PC-9 (cell line): Measurements from ENCODE around the gene WNK2. TPM values are rescaled to one million over a fixed set of nuclear protein-coding genes. Genes with fewer than 3 reads are reported as not detected.
A peak's percentile ranks its signal among the peaks of the same experiment; 100 is the strongest.

Experiments
- BruUV-seq: library from RNA; stranded (reverse); fragments of 400-500 nt; replicated peaks from 2 replicates; lab custom pipeline; 2021; lab: Mats Ljungman, UMichigan
- CTCF ChIA-PET: fragments of 300-600 bp; sonication (Branson Sonifier 250); formaldehyde crosslinking; loops from one replicate; lab custom pipeline; 2022; ENCODE audit warnings: antibody characterized with exemption; lab: Charles Lee
- POLR2A ChIA-PET: fragments of 300-600 bp; sonication (Branson Sonifier 250); formaldehyde crosslinking; loops from one replicate; lab custom pipeline; 2022; ENCODE audit warnings: antibody characterized with exemption; ENCODE audit not compliant: unreplicated experiment; lab: Charles Lee
- DNase-seq, 2 experiments: peaks; one replicate each; pipeline versions ENCODE4 v3.0.0 to v3.0.0-alpha.2; 2015 to 2022; ENCODE audit warnings: mixed read lengths in 1 of 2
- H2AFZ ChIP-seq: fragments of 200-600 bp; sonication (generic); 2 replicates; pipeline ENCODE4 v1.8.1; 2017; ENCODE audit warnings: antibody characterized with exemption
- H3F3A ChIP-seq: fragments of 200-600 bp; sonication (generic); 2 replicates; pipeline ENCODE4 v1.8.1; 2017; ENCODE audit warnings: antibody characterized with exemption, mild to moderate bottlenecking, low read depth; ENCODE audit not compliant: insufficient read depth
- H3K27ac ChIP-seq: fragments of 200-600 bp; sonication (generic); 2 replicates; pipeline ENCODE4 v1.6.1; 2016; ENCODE audit warnings: mixed run types
- H3K27me3 ChIP-seq: fragments of 200-600 bp; sonication (generic); 2 replicates; pipeline ENCODE4 v1.6.1; 2016; ENCODE audit warnings: low read depth, mixed run types; ENCODE audit not compliant: insufficient read depth
- H3K36me3 ChIP-seq: fragments of 200-600 bp; sonication (generic); 2 replicates; pipeline ENCODE4 v1.6.1; 2016; ENCODE audit warnings: low read depth, mixed run types
- H3K4me1 ChIP-seq: fragments of 200-600 bp; sonication (generic); replicated peaks from 2 replicates; pipeline ENCODE4 v1.6.1; 2016; ENCODE audit warnings: mixed run types; ENCODE audit not compliant: insufficient read depth
- H3K4me2 ChIP-seq: fragments of 200-600 bp; sonication (generic); 2 replicates; pipeline ENCODE4 v1.6.1; 2017; ENCODE audit warnings: mixed run types
- H3K4me3 ChIP-seq: fragments of 200-600 bp; sonication (generic); 2 replicates; pipeline ENCODE4 v1.6.1; 2016; ENCODE audit warnings: mixed run types
- H3K79me2 ChIP-seq: fragments of 200-600 bp; sonication (generic); 2 replicates; pipeline ENCODE4 v1.6.1; 2017; ENCODE audit warnings: low read depth, mixed run types
- H3K9me2 ChIP-seq: fragments of 200-600 bp; sonication (generic); 2 replicates; pipeline ENCODE4 v1.8.1; 2017; ENCODE audit warnings: mild to moderate bottlenecking; ENCODE audit not compliant: insufficient read depth
- H3K9me3 ChIP-seq: fragments of 200-600 bp; sonication (generic); 2 replicates; pipeline ENCODE4 v1.8.1; 2016; ENCODE audit warnings: low read depth; ENCODE audit not compliant: insufficient read depth
- H4K20me1 ChIP-seq: fragments of 200-600 bp; sonication (generic); 2 replicates; pipeline ENCODE4 v1.8.1; 2017; ENCODE audit not compliant: insufficient read depth
- EZH2 ChIP-seq: fragments of 200-600 bp; sonication (generic); IDR thresholded peaks from 2 replicates; pipeline ENCODE4 v1.8.0; 2017; ENCODE audit warnings: antibody characterized with exemption, low read depth
- intact Hi-C: fragments of 100-400 bp; cut with micrococcal nuclease; formaldehyde crosslinking; loops from one replicate; pipeline ENCODE4 v1.10.0; 2022; ENCODE audit not compliant: unreplicated experiment
- total RNA-seq: library from RNA; stranded (reverse); gene quantifications from 2 replicates; pipeline ENCODE4 v1.2.3, GENCODE V29; 2021
- TF ChIP-seq, protein P1 (sequence below): fragments of 200-600 bp; sonication (generic); conservative IDR thresholded peaks from 2 replicates; pipeline ENCODE4 v1.6.1; 2017; ENCODE audit warnings: mixed run types, antibody characterized with exemption, mild to moderate bottlenecking, moderate library complexity

The WNK2 gene
- total RNA-seq, 1 experiment from 2014 or later = 44.6 TPM

DNA sequence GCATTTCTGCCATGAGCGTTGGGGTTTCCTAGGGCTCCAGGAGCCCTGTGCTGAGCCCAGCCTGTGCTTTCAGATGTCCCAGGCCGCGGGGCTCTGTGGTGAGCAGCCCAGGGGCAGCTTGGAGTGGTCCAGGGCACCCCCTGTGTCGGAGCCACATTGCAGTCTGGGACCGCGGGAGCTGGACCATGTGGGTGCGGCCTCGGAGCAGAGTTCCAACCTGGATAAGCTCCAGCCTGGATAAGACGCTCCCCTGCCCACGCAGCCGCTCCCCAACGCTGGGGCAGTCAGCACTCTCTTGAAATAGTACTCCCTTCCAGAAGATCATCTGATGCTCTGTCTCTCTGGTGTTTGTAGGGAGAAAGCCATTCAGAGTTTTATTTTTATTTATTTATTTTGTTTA, 111.1 kb downstream of the WNK2 start:
- Histone ChIP-seq H3K4me2 (no peak overlapping the region), H3K27me3 (no peaks in the 10 kb centered on the region), H3K79me2 (no peaks in the 10 kb centered on the region), H3K9me3 (no peaks in the 10 kb centered on the region), H3K4me1 (peaks cover 15% of the 10 kb centered on the region), H2AFZ (no peak overlapping the region), H3K27ac (no peak overlapping the region), H3K9me2 (no peaks in the 10 kb centered on the region), H3F3A (peaks cover 2% of the 10 kb centered on the region; the same call in 1 of the 2 replicates), H3K4me3 (no peak overlapping the region), H4K20me1 (no peaks in the 10 kb centered on the region), H3K36me3 (no peaks in the 10 kb centered on the region)
- TF ChIP-seq, protein P1, sequence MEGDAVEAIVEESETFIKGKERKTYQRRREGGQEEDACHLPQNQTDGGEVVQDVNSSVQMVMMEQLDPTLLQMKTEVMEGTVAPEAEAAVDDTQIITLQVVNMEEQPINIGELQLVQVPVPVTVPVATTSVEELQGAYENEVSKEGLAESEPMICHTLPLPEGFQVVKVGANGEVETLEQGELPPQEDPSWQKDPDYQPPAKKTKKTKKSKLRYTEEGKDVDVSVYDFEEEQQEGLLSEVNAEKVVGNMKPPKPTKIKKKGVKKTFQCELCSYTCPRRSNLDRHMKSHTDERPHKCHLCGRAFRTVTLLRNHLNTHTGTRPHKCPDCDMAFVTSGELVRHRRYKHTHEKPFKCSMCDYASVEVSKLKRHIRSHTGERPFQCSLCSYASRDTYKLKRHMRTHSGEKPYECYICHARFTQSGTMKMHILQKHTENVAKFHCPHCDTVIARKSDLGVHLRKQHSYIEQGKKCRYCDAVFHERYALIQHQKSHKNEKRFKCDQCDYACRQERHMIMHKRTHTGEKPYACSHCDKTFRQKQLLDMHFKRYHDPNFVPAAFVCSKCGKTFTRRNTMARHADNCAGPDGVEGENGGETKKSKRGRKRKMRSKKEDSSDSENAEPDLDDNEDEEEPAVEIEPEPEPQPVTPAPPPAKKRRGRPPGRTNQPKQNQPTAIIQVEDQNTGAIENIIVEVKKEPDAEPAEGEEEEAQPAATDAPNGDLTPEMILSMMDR = no peak
- TF ChIP-seq EZH2 = no peak
- no TSS peak for BruUV-seq
- POLR2A ChIA-PET = no interaction called here
- CTCF ChIA-PET = no interaction called here
- DNase-seq = no peak
- intact Hi-C loops = no loop called here

DNA sequence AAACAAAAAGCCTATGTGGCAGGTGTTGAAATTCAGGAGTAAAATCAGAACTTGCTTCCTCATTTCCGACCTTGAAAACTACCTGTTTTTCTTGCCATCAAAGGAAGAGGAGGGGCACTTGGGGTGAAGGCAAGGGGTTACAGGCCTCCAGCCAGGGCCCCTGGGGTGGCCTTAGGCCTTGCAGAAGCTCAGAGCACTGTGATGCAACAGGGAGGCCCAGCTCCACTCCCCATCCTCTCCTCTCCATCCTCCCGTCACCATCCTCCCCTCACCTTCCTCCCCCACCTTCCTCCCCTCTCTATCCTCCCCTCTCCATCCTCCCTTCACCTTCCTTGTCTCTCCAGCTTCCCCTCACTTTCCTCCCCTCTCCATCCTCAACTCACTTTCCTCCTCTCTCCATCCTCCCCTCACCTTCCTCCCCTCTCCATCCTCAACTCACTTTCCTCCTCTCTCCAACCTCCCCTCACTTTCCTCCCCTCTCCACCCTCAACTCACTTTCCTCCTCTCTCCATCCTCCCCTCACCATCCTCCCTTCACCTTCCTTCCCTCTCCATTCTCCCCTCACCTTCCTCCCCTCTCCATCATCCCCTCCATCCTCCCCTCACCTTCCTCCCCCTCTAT, 111.6 kb downstream of the WNK2 start:
- no TSS peak for BruUV-seq

DNA sequence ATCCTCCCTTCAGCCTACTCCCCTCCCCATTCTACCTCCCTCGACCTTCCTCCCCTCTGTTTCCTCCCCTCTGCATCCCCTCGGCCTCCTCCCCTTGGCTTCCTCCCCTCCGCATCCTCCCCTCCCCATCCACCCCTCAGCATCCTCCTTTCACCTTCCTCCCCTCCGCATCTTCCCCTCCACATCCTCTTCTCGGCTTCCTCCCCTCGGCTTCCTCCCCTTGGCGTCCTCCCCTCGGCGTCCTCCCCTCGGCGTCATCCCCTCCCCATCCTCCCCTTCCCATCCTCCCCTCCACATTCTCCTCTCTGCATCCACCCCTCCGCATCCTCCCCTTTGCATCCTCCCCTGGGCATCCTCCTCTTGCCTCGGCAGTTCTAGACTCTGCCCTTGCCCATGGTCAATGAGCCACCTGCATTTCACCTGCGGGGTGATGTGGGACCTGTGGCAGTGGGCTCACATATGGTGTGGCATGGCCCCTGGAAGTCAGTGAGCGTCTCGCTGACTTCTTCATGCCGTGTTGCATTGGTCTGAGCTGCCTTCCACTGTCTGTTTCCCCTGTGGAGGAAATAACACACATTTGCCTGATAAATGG, 113.0 kb downstream of the WNK2 start:
- intact Hi-C loops = no loop called here
- H3K27me3 ChIP-seq = no peaks in the 10 kb centered on the region
- TF ChIP-seq, protein P1 = no peak
- no peak for TF ChIP-seq EZH2
- H3K4me2 ChIP-seq = no peak overlapping the region
- BruUV-seq = no TSS peak
- no peaks in the 10 kb centered on the region for H4K20me1 ChIP-seq
- POLR2A ChIA-PET = no interaction called here
- CTCF ChIA-PET = no interaction called here
- no peaks in the 10 kb centered on the region for H3K36me3 ChIP-seq
- H3K27ac ChIP-seq = no peak overlapping the region
- no peaks in the 10 kb centered on the region for H3K9me3 ChIP-seq
- no peaks in the 10 kb centered on the region for H3F3A ChIP-seq
- H3K9me2 ChIP-seq = no peaks in the 10 kb centered on the region
- no peaks in the 10 kb centered on the region for H3K79me2 ChIP-seq
- no peak overlapping the region for H2AFZ ChIP-seq
- peaks cover 14% of the 10 kb centered on the region for H3K4me1 ChIP-seq
- no peak for DNase-seq
- no peak overlapping the region for H3K4me3 ChIP-seq

More for the DNA sequence above, 111.6 kb downstream of the WNK2 start:
- CTCF ChIA-PET = no interaction called here
- Histone ChIP-seq H3K9me3 (no peaks in the 10 kb centered on the region), H3K27ac (no peak overlapping the region), H3K4me1 (peaks cover 14% of the 10 kb centered on the region), H2AFZ (no peak overlapping the region), H3K36me3 (no peaks in the 10 kb centered on the region), H3K4me2 (no peak overlapping the region), H3K9me2 (no peaks in the 10 kb centered on the region), H3K79me2 (no peaks in the 10 kb centered on the region), H3K27me3 (no peaks in the 10 kb centered on the region), H3F3A (no peaks in the 10 kb centered on the region), H4K20me1 (no peaks in the 10 kb centered on the region), H3K4me3 (no peak overlapping the region)
- TF ChIP-seq, protein P1 = no peak
- no peak for TF ChIP-seq EZH2
- POLR2A ChIA-PET = no interaction called here
- peak in 1 of 2 experiments; percentile 62 for DNase-seq
- intact Hi-C loops = no loop called here
